Colon (tissue), 2 donors: Measurements from ENCODE around the gene VGLL4.

Experiments used
- FAIRE-seq: peaks from 2 replicates; lab custom pipeline; 2012; peaks lifted over from hg19 to GRCh38; lab: Jason Lieb, UNC
- donor health status: control.
- donor health status: control.

The VGLL4 gene

GRCh38 chr3:11564577-11565001 lies 79.1 kb downstream of the VGLL4 start:
- FAIRE-seq = no peak

DNA sequence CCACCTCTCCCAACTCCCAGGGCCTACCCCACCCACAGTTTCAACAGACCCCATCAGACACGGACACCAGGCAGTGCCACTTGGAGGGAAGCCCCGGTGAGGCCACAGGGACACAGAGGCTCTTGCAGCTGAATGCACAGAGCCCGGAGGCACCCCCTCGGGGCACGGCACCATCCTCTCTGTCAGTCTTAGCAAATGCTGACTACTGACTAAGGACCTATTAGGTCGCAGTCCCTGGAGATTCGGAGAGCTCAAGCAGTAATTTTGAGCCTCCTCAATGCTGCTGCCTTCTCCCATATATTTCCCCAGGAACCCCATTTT lies 79.9 kb downstream of the VGLL4 start:
- no peak for FAIRE-seq

DNA sequence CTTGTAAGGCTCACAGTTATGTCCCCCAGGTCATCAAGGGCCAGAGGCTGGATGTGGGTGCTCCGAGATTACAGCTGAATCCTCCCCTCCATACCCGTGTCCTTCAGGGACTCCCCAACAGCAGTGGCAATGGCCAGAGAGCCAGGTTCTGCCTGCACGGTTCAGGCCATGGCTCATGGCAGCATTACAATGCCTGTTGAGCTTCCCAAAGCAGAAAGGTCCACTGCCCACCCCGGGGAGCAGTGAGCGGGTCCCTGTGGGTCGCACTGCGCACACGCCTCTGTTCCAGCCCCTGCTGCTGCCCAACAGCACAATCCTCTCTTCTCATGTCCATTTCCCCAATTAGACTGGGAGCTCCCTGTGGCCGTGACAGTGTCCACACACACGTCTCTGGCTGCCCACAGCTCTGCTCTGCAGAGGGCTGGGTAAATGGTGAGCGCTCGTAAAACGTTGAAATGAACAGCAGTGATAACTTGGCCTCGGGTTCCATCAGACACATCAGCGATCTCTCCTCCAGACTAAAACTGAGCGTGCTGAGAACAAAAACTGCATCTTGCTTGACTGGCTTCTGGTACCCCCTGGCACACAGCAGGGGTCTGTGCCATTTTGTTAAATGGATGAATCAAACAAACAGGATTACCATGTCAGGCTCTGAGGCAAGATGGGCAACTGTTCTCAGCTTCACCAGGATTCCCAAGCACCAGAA lies 80.4 kb downstream of the VGLL4 start:
- FAIRE-seq = no peak

- FAIRE-seq = no peak
Measured at GRCh38 chr3:11562277-11562881, 81.3 kb downstream of the VGLL4 start.

- FAIRE-seq = no peak
Measured at GRCh38 chr3:11560746-11561145, 83.0 kb downstream of the VGLL4 start.

DNA sequence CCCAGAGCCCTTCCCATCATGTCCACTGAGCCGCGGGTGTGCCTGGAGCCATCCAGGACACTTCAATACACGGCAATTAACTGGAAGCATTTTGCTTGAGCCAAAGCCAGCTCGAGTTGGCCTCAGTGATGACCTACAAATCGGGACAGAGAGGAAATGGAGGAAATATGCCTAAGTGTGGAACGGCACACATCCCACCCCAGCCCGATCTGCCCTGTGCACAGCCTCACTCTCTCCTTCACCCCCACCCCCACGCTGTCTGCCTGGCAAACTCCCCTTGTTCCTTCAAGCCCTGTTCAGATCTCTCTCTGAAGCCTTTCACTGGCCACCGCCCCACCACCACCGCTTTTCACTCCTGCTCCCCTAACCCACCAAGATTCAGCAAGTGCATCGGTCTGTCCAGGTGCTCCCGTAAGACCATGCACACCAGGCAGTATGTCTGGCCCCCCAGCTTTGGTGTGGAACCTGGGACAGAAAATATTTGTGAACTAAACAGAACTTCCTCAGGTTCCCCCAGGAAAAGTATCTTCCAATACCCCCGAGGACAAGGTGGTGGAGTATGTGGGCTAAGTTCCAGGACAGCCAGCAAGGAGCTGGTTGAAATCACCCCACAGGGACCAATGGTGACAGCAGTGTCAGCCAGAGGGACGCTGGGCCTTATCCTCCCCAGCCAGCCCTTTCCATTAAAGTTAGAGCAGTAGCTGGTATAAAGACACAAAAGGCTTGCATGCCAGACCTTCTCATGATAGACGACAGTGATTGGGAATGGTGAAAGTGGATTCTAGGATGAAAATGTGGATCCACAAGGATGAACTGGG lies 83.7 kb downstream of the VGLL4 start:
- FAIRE-seq = no peak

GRCh38 chr3:11558918-11559815 lies 84.5 kb downstream of the VGLL4 start:
- no peak for FAIRE-seq

- FAIRE-seq = no peak
Measured at GRCh38 chr3:11558411-11558903, 85.3 kb downstream of the VGLL4 start.

DNA sequence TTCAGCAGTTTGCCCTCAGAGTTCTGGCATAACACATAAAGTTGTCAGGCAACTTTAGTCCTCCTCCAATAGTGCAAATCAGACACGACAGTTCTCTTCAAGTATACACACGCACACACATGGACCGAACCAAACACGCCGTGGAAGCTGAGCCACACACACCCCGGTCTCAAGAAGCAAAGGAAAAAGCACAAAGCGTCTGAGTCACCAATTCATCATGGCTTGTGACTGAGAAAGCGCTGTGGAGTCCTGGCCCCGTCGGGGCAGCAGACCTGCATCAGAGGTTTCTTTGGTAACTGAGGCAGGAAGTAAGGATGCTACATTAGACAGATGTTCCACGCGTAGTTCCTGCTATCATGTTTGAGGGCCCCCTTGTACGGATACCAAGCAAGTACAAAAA lies 85.7 kb downstream of the VGLL4 start:
- FAIRE-seq = no peak

DNA sequence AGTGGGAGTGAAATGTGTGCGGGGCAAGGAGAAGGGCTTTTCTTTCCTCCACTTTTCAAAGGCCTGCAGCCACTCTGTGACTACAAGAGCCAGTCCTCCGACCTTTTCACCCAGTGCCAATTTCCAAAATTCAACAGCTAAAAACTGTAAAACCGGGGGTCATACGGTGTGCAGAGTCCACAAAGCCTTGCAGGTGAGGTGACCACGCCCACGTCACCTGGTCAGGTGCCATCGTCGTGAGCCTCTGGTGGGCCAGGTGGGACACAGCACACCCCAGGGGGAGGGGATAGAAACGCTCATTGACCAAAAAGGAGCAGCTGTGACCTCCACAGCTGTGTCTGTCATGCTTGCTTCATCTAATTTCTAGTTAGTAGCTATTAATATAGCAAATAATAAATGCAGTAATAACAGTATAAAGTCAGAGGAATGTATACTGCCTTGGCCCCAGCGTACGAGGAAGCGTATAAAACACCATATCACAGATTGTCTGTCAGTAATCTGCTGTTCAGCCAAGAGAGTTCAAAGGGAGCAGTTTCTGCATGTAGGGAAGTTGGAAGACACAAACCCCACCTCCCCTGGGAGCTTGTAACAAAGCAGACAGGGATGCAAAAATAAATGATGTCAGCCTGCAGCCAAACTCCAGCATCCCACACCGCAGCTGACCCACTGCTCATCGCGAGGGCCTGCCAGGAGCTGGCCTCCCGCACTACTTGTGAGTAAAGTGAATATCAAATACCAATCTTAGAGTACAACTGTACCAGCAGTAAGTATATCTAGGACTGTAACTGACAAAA lies 86.7 kb downstream of the VGLL4 start:
- FAIRE-seq = no peak

GRCh38 chr3:11555881-11556633 lies 87.7 kb downstream of the VGLL4 start:
- FAIRE-seq = no peak

DNA sequence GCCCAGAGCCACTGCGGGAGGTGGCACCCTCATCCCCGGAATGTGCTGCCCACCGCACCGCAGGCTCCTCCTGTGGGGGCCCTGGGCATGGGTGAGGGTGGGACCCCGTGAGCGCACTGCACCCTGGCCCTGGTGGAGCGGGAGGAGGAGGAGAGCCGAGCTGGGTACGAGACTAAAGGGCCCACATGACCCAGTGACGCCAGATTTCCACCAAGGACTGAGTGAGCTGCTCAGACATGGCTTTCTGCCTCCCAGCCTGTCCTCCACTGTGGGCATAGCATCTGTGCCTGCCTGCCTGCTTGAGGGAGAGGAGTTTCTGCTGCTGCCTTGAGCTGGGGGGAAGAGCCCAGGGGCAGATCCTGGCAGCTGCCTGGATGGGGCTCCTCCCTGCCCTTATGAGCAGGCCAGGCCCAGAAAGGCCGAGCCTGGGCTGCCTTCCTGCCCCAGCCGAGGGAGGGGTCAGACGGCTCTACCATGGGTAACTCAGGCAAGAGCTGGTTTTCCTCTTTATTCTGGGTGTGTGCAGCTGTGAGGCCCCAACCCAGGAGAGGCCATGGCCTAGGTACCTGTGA lies 88.4 kb downstream of the VGLL4 start:
- no peak for FAIRE-seq

- no peak for FAIRE-seq
Measured at GRCh38 chr3:11554666-11555065, 89.0 kb downstream of the VGLL4 start.

DNA sequence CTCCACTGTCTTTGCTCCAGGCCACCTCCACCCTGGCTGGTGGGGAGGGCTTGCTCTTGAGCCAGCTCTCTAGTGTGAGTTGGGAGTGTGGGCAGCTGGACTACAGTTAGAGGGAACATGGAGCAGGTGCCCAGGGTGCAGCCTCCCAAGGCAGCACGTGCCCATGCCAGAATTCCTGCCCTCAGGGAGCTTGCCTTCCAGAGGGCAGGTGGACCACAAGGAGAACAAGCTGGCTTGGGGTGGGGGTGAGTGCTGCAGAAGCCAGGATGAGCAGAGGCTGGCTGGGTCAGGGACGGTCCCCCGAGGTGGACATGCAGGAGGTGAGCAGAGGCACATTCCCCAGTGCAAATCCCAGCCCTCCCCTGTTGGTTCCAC lies 89.5 kb downstream of the VGLL4 start:
- FAIRE-seq = no peak

DNA sequence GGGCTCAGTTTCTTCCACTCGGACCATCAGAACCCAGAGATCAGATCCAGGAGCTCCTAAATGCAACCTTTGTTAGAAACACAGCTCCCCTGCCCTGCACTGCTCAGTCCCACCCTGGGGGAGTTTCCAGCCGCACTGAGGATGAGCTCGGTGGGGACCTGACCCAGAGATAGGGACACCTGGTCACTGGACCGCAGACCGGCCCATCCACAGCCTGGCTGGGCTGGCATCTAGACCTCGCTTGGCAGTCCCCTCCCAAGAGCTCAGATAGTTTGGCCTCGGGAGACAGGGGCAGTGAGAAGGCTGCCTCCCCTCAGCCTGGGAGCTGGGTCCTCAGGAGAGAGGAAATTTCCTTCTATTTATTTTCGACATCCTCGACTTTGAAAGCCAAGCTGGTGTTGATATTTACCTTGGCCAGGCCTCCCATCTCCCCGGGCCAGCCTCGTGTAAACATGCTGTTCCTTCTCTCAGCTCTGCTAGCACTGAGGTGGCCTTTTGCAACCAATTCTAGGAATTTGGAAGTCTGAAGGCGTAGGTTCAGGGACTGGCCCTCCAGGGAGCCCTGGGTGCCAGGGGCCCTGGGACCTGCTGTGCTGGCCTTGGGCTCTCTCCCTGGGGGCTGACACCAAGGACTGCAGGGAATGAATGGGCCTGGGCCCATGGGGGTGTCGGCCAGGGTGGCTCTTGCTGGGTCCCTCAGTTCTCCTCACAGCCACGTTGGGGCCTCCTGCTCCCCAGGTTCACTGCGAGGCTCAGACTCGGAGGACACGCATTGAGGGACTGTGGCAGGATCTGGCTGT lies 90.1 kb downstream of the VGLL4 start:
- no peak for FAIRE-seq

GRCh38 chr3:11552289-11553264 lies 91.1 kb downstream of the VGLL4 start:
- no peak for FAIRE-seq

GRCh38 chr3:11551036-11551435 lies 92.7 kb downstream of the VGLL4 start:
- no peak for FAIRE-seq

- FAIRE-seq = no peak
Measured at GRCh38 chr3:11549580-11550140, 94.1 kb downstream of the VGLL4 start.
